GM18517 (cell line): ENCODE results near the gene SEMA5A.

Source experiments
- ATAC-seq: cut with Tn5 transposase; IDR thresholded peaks from one replicate; pipeline ENCODE4 v1.9.1; 2021; ENCODE audit warnings: mild to moderate bottlenecking, moderate library complexity; ENCODE audit not compliant: unreplicated experiment

The SEMA5A gene

DNA sequence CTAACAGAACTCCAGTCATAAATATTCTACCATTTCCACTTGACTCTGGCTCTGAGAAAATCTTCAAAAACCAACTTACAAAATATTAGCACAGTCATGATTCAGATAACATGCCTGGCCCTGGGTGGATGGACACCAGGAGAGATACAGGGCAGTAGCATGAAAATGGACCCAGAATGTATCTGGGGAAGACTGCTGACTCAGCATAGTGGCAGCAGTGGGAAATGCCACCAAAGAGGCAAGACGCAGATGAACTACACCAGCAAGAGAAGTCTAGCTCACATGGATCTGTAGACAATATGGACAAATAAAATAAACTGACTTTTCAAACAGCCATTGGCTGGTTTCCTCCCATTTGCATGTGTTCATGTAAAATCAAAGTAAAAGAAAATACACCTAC is 359.8 kb downstream of the SEMA5A start:
- no peak for ATAC-seq

DNA sequence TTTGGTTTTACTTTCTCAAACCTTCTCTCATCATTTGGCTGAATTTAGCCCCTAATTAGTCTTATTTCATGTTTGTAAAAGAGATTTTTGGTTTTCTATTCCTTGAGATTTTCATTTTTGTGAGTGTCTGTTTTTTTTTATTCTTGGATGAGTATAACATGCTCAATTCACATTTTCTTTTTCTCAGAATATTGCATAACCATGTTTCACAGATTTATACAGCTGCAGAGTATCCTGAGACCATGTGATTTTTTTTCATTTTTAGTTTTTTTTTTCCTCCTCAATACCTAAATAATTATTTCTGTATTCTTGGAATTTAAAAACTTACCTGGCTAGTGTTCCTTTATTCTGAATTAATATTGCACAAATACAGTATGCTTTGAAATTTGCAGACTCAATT is 361.9 kb downstream of the SEMA5A start:
- ATAC-seq, result no peak

DNA sequence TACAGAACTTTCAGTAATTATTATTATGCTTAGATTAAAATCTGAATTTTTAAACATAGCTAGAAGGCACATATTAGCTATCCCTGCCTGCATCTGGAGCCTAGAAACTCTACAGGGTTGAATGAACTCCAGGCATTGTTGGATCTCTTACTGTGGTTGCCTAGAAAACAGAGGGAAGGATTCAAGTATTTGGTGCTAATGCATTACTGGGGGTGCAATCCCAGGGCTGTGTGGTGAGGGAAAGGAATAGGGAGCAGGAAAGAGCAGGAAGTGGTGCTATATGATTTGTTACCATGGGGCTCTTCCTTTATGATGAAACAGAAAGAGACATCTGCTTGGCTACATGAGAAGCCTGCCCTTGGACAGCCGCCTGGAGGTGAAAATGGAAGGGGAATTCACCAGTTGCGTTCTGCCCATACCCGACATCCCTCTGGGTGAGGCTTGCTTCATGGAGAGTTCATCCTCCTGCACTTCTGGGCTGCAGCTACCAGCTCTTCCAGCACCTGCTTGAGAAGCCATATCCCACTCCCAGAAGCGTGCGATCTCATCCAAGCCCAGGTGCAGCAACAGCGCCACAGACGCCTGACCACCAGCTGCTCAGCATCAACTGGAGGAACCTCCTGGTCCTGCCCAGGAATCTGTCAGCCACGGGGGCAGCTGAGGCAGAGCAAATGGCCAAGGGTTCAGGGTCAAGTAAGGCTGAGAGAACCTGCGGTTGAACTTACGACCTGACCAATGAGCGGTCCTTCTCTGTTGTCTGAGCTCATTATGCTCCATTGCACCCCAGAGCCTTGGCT is 362.8 kb downstream of the SEMA5A start:
- no peak for ATAC-seq

DNA sequence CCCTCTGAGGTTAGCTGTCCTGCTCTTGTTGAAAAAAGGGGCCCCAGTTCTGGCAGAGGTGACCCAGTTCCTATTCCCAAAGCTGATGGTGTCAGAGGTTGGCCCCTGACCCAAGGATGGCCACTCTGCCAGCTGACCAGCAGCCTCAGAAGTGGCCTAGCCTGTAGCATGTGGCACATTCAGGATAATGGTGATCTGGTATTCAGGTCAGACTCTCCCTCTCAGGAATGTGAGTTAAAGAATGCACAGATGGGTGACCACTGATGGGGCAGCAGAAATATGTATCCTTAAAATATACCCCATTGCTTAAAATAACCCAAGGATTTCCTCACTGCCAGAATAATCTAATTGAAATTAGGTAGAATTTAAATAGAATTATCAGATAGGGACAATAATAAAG is 369.2 kb downstream of the SEMA5A start:
- ATAC-seq, result no peak

DNA sequence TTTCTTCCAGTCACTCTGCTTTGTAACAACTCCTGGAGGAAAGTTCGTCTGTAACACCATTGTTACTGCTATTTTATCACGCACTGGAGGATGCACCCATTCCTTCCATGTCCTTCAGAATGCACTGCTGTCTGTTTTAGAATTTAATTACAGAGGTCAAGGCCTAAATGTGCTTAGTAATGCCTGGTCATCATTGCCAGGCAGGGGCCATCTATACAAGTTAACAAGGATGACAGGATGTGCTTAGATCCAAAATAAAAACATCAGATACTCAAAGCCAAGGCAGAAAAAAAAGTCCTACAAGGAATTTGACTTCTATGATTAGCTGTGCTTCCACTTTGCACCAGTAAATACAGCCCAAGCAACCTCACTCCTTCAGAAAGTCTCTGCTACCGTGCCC is 371.4 kb downstream of the SEMA5A start:
- no peak for ATAC-seq

DNA sequence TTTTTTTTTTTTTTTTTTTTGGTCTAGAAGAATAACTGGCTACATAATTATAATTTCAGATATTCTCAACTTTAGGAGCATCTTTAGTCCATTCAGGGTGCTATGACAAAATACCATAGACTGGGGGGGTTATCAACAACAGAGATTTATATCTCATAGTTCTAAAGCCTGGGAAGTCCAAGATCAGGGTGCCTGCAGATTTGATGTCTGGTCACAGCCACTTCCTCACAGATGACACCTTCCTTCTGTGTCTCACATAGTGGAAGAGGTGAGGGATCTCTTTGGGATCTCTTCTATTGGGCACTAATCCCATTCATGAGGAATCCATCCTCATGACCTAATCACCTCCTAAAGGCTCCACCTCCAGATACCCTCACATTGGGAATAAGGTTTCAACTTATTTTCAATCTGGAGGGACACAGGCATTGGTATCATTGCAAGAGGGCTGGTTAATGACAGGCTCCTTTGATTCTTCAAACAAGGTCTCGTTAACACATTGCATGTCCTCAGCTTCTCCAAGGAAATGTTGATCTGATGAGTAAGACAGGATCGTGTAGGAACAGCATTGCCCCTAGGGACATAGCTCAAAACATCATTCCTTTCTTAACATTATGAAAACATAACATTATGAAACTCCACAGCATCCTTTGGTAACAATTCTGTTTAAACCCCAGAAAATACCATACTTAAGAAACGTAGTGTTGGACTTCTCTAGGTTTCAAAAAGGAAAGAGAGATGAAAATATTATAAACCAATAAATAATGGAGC is 372.4 kb downstream of the SEMA5A start:
- ATAC-seq, result no peak

DNA sequence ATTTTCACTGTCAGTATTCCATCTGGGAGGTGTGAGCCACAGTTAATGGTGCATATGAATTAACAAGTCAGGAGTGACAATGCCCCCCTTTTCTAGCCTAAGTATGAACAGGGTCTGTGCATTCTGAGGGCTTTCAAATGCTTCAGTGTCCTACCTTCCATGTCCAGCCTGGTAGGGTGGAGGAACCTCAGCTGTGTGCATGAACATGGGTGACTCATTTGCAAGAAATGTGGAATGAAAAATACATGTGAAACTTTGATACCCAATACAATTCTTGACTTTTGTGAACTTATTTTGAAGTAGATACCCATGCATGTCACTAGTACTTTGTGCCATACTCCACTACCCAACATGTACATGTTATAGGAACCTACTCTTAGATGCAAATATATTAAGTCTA is 375.8 kb downstream of the SEMA5A start:
- ATAC-seq, result no peak

DNA sequence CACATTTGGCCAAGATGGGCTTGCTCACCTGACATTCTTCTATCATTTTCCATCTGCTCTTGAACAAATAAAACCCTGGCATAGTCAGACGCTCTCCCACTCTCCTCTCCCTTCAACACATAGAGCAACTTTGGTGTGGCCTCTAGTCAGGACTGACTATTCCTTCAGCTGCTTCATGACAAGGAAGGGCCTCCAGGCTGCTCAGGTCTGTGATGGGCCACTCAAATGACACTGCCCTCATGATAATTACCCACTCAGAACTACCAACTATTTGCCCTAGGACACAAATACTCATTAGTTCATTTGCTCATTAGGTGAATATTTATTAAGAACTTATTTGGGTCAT is 376.3 kb downstream of the SEMA5A start:
- ATAC-seq, result no peak

DNA sequence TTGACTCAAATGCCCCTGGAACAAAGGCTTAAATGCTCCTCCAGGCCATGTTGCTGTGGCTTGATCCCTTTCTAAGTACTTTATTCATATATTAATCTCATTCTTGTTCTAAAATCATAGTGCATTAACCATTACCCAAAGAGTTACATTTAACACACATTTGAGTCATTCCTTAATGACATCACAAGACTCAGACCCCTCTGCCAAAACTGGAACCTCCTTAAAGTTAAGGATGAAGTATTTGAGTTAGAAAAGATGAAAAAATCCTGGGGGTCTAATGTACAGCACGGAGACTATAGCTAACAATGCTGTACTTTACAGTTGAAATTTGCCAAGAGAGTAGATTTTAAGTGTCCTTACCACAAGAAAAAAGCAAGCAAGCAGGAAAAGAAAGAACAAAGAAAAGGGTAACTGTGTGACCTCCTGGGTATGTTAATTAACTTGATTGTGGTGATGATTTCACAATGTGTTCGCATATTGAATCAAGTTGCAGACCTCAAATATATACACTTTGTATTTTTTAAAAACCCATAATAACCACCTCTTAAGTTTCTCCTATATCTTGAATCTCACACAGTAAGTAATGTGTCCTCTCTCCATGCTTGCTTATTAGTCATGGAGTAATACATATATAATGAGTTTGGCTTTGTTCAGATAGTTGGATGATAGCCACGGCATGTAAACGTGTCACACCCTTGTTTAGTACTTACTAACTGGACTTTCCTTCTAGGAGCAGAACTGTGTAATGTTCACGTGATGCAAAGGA is 376.9 kb downstream of the SEMA5A start:
- no peak for ATAC-seq

DNA sequence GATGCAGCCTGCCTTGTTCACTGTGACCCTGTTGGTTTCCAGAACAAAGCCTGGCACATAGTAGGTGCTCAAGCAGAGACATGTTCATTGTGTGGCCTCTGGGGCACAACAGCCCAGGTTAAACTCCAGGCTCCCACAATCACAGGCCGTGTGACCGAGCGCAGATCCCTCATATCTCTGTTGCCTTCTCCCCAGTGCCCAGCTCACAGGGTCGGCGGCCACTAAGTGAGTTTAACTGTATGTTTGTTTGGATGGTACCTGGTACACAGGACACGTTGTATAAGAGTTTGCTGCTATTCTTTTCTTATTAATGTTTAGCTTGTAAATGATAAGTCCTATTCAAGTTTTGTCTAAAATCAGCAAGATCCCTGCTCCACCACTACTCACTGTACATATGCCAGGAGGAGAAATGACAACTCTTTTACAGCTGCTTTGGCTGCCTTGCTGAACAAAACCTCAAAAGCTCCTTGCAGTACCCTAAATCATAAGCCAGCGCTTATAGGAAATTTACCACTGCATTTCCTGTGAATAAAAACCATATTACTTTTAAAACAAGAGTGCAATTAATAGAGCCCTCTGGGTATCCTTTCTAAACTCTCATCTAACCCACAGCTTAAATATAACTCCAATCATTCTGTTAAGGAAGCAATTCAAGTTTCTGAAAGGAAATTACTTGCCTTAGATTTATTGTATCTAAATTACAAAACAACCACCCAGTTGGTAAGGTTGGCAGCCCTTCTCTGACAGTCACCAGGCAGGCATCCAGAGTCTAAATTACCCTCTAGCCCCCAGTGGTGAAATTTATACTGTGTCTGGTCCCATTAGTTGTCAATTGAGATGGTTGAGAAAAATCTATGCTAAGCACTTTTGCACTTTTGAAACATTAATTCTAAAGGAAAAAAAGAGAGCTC is 379.4 kb downstream of the SEMA5A start:
- no peak for ATAC-seq

DNA sequence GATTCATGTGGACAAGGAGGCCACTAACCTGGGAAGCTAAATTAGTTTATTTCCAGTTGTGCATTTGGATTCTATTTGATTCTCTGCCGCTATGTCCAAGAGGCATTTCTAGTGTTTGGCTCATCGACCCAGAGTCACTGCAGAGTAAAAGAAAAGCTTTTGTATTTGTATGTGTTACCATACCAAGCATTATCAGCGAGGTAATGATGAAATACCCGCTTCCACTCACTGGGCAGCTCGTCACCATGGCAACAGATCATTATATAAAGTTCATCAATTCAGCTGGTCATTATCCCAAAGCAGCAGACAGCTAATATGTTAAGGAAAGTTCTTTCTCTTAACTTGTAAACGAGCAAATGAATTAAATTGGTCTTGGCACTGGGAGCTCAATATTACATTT is 380.3 kb downstream of the SEMA5A start:
- ATAC-seq, result no peak

DNA sequence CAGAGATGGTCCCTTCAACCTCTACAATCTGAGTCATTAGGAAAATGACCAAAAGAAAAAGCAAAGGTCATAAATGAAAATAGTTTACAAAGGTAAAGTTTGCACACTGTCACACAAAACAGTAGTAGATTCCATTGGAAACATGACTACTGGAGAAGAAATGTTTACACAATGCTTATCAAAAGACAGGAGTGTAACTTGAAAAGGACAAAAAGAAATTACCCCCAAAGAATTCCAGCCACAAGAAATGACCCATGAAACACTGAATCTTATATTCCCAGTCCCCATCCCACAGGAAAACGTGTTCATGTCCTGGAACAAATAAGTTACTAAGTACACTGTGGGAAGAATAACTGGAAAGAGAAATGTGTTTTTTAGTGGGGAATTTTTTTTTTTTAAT is 385.1 kb downstream of the SEMA5A start:
- no peak for ATAC-seq

DNA sequence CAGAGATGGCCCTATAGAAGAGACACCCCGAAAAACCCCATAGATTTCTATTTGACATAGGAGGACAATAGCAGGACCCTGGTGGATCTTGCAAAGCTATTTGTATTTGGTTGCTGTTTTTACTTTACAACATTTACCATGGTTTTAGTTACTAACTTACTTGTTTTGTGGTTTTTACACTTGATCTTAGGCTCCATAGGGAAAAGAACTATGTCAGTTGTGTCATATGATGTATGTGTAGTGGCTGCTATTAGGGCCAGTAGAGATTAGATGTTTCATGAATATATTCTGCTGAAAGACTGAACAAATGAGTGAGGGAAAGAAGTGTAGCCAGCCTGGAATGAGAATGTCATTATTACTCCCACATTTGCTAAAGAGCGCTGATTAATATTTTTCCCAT is 388.1 kb downstream of the SEMA5A start:
- ATAC-seq, result no peak

DNA sequence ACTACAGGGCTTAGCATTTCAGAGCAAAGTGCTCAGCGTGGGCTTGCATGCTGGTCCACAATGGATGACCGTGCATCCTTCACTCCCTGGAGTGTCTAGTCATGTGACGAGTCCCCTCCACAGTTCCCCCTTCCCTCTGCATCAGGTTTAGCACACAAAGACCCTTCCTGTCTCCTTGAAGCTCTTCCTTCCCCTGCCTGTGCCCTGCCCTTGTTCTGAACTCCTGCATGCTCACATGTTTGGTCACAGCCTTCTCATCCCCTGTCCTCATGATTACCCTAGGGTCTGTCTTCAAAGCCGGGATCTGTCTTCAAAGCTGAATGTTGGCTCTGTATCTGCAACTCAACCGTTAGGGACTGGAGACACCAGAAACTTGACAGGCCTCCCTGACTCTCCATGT is 388.9 kb downstream of the SEMA5A start:
- ATAC-seq, result no peak

DNA sequence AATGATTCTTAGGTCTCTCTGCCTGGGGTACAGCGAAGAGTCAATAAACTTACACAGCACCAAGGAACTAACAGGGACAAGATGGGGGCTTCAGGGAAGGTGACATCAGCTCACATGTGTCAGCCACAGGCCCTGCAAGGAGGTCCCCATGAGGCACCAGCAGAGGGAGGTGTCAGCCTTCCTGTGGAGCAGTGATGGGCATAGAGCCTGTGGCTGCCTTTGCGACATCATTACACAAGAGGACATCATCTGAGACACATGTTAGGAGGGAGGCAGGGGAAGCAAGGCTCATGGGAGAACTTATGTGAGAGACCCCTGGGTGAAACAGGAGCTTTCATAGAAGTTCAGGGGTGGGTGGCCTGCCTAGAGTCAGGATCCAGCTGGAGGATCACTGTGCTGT is 389.6 kb downstream of the SEMA5A start:
- ATAC-seq, result no peak

DNA sequence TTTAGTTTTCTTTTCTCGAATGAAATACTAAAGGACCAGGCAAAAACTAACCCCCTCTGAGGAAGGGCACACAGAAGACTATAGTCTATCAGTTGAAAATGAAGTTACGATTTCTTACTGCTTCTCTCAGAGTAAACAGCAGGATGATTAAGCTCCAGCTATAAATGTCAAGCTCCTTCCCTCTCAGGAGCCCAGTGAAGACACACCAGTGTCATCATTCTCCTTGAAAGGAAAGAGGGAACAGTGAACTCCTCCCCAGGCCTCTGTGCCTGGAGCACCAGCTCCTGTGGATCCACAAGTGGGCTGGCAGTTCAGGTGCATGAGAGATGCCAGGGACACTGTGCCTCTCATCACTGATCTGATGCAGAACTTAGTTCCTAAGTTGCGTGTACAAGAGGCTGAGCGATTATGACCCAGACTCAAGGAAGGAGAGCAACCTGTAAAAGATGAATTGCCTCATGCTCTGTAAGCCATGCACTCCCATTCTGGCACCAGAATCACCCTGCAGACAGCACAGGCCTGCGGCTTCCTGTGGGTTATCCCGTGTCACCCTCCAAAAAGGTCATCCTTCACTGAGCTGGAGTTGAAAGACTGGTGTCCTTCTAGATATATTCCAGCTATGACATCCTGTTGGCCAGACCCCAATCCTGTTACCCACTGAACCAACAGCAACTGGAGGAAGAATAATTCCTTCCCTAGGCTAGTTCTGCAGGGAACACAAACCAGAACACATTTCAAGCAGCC is 394.0 kb downstream of the SEMA5A start:
- no peak for ATAC-seq

DNA sequence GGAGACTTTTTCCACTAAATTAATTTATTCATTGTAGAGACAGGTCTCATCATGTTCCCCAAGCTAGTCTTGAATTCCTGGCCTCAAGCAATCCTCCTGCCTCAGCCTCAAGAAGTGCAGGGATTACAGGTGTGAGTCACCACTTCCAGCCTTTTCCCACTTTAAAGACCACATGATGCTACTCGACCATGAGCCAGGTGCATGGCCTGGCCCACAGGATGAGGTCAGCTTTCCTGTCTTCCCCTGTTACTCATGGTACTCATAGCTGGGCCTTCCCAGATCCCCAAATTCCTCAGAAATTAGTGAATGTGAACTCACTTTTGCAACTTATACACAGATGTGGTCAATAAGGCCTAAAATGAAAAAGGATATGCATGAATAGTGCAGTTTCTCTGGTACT is 395.9 kb downstream of the SEMA5A start:
- ATAC-seq, result no peak

DNA sequence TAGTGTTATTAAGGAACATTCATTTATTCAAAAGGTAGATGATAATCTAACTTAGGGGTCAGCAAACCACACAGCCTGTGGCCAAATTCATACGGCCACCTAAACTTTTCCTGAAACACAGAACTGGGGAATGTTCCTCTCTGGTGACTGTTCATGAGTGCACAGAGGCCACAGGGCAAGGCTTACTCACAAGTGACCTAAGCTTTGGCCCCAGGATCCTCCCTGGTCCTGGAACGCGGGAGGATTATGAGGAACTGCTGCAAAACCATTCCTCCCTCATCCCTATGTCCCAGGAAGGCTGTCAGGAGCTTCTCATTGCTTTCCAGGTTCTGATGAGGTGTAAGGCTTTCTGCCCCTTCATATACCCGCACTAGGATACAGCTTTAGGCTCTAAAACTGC is 397.6 kb downstream of the SEMA5A start:
- no peak for ATAC-seq

DNA sequence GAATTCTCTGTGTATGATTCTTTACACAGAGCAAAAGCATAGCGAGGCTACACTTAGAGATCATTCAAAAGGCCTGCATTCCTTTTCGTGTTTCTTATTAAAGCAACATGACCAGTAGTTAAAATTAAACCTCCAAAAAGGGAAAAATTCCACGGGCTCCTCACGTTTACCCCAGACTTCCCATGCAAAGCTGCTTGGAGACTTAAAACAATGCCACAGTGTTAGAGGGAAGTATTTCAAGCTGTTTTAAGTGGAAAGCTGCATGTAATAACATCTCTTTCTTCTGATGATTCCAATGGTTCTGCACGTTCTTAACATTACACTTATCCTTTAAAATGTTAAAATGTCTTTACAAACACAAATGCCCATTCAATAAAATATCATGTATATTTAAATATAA is 405.2 kb downstream of the SEMA5A start:
- no peak for ATAC-seq

DNA sequence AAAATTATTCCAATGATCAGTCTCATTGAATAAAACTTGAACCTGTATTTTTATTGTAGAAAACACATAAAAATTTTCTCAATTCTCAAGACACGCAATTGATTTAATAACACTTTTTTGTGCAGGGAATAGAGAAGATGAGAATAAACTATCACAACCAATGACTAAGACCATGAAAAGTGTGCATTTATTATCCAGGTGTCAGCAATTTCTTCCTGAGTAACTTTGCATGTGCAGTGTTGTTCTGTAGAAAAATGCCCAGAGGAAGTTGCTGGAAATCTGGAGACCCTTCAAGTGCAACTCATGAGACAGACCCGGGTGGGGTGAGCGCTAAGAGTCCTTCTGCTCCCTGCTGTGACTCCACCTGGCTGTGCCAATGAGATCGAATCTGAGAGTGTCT is 405.7 kb downstream of the SEMA5A start:
- ATAC-seq, result no peak
